ENCODE data around the gene GPR87. TPM values are rescaled to one million over a fixed set of nuclear protein-coding genes. Genes with fewer than 3 reads are reported as not detected.

Gene GPR87
- total RNA-seq, 2 experiments from 2014 or later, result 0.19 TPM; not detected in 1

DNA sequence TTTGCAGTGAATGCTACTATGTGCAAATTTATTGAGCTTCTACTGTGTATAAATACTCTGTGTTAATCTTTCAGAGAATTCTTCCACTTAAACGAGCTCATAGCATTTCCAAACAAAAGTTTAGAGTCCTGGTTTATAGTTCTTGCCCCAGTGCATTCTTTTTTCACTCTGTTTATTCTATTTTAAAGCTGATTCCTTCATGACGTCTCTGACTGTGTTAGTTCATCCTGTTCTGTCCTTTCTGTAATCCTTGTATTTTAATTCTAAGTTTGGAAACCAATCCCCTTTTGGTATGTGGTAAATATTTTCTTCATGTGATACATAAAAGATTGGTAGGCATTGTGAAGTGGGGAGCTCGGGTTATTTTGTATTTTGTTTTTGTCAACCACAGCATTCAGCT lies 57.0 kb downstream of the GPR87 start:
- Mint-ChIP-seq H3K9me3 (no peaks in the 10 kb centered on the region), H3K27me3 (ENCODE audit: low read depth) (no peaks in the 10 kb centered on the region), H3K36me3 (ENCODE audit: low read depth) (no peaks in the 10 kb centered on the region), H3K27ac (no peak overlapping the region), H3K4me1 (ENCODE audit: low read depth) (no peaks in the 10 kb centered on the region), H3K4me3 (no peak overlapping the region)
- CTCF ChIA-PET, result interaction anchor here (0.8 kb wide), 2 partner anchors 20 to 23 kb away, joined by 3 read pairs; no protein-coding TSS in a partner anchor
- intact Hi-C loops (cut with micrococcal nuclease), result no loop called here
- DNase-seq, result no peak

DNA sequence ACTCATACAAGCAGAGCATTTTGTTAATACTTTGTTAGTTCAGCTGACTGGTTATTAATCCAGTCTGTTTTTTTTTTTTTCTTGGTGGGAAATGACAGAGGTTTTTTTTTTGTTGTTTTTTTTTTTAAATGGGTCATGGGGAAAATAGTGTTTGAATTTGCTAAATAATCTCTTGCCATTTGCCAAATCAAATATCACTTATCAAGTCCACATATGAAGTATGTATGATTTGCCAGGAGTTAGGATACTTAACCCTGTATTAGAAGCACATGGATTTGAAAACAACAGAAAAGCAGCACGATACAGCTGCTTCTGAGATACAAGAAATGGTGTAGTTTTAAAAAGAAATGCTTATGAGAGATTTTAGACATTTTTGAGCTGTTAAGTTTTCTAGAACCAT lies 59.9 kb downstream of the GPR87 start:
- Mint-ChIP-seq H3K4me1 (ENCODE audit: low read depth) (no peaks in the 10 kb centered on the region), H3K36me3 (ENCODE audit: low read depth) (no peaks in the 10 kb centered on the region), H3K27me3 (ENCODE audit: low read depth) (no peaks in the 10 kb centered on the region), H3K27ac (no peak overlapping the region), H3K4me3 (no peak overlapping the region), H3K9me3 (no peaks in the 10 kb centered on the region)
- CTCF ChIA-PET, result interaction anchor here (1.1 to 1.5 kb wide), 5 partner anchors 12 to 28 kb away, joined by 3 to 5 read pairs (median 4); no protein-coding TSS in a partner anchor
- intact Hi-C loops (cut with micrococcal nuclease), result no loop called here
- no peak for DNase-seq

DNA sequence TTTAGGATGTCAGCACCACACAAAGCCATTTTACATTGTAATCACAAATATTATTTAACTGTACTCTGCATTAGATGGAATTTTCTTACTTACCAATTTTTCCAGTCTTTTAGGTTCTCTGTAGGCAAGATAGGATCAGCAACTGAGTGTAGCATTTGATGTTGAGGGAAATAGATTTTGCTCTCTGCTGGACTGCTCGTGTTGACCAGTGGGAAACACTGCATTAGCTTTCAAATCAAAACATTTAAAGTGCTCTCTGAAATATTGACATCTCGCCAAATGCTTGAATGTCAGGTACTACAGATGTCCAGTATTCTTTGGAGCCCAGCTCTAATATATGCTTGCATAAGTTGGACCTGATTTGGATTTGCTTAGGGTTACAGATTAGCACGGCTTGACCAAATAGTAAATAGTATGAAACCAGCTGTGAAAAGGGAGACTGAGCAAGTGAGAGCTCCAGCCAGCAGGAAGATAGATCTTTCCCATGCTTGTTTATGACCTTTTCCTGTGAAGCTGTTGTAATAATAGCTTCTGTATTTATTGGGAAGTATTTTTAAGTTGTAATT lies 67.8 kb downstream of the GPR87 start:
- Mint-ChIP-seq H3K4me1 (ENCODE audit: low read depth) (no peaks in the 10 kb centered on the region), H3K9me3 (no peaks in the 10 kb centered on the region), H3K36me3 (ENCODE audit: low read depth) (no peaks in the 10 kb centered on the region), H3K27ac (no peak overlapping the region), H3K4me3 (no peak overlapping the region), H3K27me3 (ENCODE audit: low read depth) (no peaks in the 10 kb centered on the region)
- CTCF ChIA-PET, result interaction anchor here (1.0 kb wide), 1 partner anchor 81 kb away, joined by 3 read pairs; no protein-coding TSS in a partner anchor
- intact Hi-C loops (cut with micrococcal nuclease), result no loop called here
- no peak for DNase-seq

Other genes with a start within 250 kb of the GPR87 start
- 1 to 10 TPM; 1.4 to 2.0 TPM for gene MED12L, start 231.2 kb downstream of the GPR87 start, total RNA-seq
- gene GPR171, start 113.6 kb downstream of the GPR87 start, total RNA-seq, result 10 to 100 TPM; 42.8 to 46.9 TPM
- under 1 TPM; 0.12 to 0.69 TPM for gene P2RY14, start 38.3 kb downstream of the GPR87 start, total RNA-seq
- gene P2RY13, start 12.7 kb upstream of the GPR87 start, total RNA-seq, result not detected
- gene P2RY12, start 67.9 kb upstream of the GPR87 start, total RNA-seq, result not detected
- gene IGSF10, start 144.2 kb upstream of the GPR87 start, total RNA-seq, result not detected

All from activated naive CD4-positive, alpha-beta T cell treated with anti-CD3 and anti-CD28 coated beads for 36 hours (primary cell).